ENCODE data around the gene GRM7. TPM values are rescaled to one million over a fixed set of nuclear protein-coding genes. Genes with fewer than 3 reads are reported as not detected.

Gene GRM7
- total RNA-seq, 2 experiments from 2014 or later: not detected

- Histone ChIP-seq H3K4me3 (ENCODE audit: low read depth, low read length, poor library complexity, severe bottlenecking) (no peak overlapping the region), H3K4me1 (ENCODE audit: insufficient read depth, low read length, poor library complexity, severe bottlenecking) (no peaks in the 10 kb centered on the region), H3K27ac (ENCODE audit: low read depth, low read length, poor library complexity, severe bottlenecking) (no peak overlapping the region), H3K36me3 (ENCODE audit: insufficient read depth, low read length) (no peaks in the 10 kb centered on the region), H3K9me2 (ENCODE audit: insufficient read depth, low read length) (no peaks in the 10 kb centered on the region), H3K4me2 (ENCODE audit: low read length) (no peak overlapping the region), H2AFZ (ENCODE audit: low read length) (no peak overlapping the region), H3K79me2 (ENCODE audit: insufficient read depth, low read depth, low read length) (no peaks in the 10 kb centered on the region), H4K20me1 (ENCODE audit: insufficient read depth, low read length) (no peaks in the 10 kb centered on the region), H3K9me3 (ENCODE audit: low read length) (no peaks in the 10 kb centered on the region; the same call in 1 of the 2 replicates)
- intact Hi-C loops (cut with micrococcal nuclease; ENCODE audit: unreplicated experiment): no loop called here
- ChIA-PET CTCF (ENCODE audit: unreplicated experiment) (no interaction called here), POLR2A (no interaction called here)
- DNase-seq (ENCODE audit: low spot score): no peak
- TF ChIP-seq CTCF (conservative IDR thresholded peaks at IDR 0.05; ENCODE audit: low read length): no peak
- no peak for TF ChIP-seq EZH2phosphoT487 (IDR thresholded peaks at IDR 0.05; ENCODE audit: borderline replicate concordance, low read depth, low read length)
- BruUV-seq (replicated peaks): no TSS peak
These were observed 928.0 kb downstream of the GRM7 start for GRCh38 chr3:7788881-7789280.

- TF ChIP-seq EZH2phosphoT487 (IDR thresholded peaks at IDR 0.05; ENCODE audit: borderline replicate concordance, low read depth, low read length): no peak
- TF ChIP-seq CTCF (conservative IDR thresholded peaks at IDR 0.05; ENCODE audit: low read length): no peak
- no peak for DNase-seq (ENCODE audit: low spot score)
- H3K79me2 ChIP-seq (ENCODE audit: insufficient read depth, low read depth, low read length): no peaks in the 10 kb centered on the region
- ChIA-PET CTCF (ENCODE audit: unreplicated experiment) (no interaction called here), POLR2A (no interaction called here)
- no peak overlapping the region for H2AFZ ChIP-seq (ENCODE audit: low read length)
- no peak overlapping the region for H3K4me2 ChIP-seq (ENCODE audit: low read length)
- no TSS peak for BruUV-seq (replicated peaks)
- H3K36me3 ChIP-seq (ENCODE audit: insufficient read depth, low read length): no peaks in the 10 kb centered on the region
- intact Hi-C loops (cut with micrococcal nuclease; ENCODE audit: unreplicated experiment): no loop called here
- no peaks in the 10 kb centered on the region for H3K9me2 ChIP-seq (ENCODE audit: insufficient read depth, low read length)
- no peak overlapping the region for H3K4me3 ChIP-seq (ENCODE audit: low read depth, low read length, poor library complexity, severe bottlenecking)
- no peaks in the 10 kb centered on the region for H4K20me1 ChIP-seq (ENCODE audit: insufficient read depth, low read length)
- H3K9me3 ChIP-seq (ENCODE audit: low read length): no peaks in the 10 kb centered on the region; the same call in 1 of the 2 replicates
- H3K27ac ChIP-seq (ENCODE audit: low read depth, low read length, poor library complexity, severe bottlenecking): no peak overlapping the region
- no peaks in the 10 kb centered on the region for H3K4me1 ChIP-seq (ENCODE audit: insufficient read depth, low read length, poor library complexity, severe bottlenecking)
These were observed 928.4 kb downstream of the GRM7 start for GRCh38 chr3:7789324-7789723.

- TF ChIP-seq EZH2phosphoT487 (IDR thresholded peaks at IDR 0.05; ENCODE audit: borderline replicate concordance, low read depth, low read length) (no peak), CTCF (conservative IDR thresholded peaks at IDR 0.05; ENCODE audit: low read length) (no peak)
These were observed 929.2 kb downstream of the GRM7 start for GRCh38 chr3:7790141-7790540.

More at GRCh38 chr3:7790141-7790540, 929.2 kb downstream of the GRM7 start:
- H3K9me3 ChIP-seq (ENCODE audit: low read length): no peaks in the 10 kb centered on the region; the same call in 1 of the 2 replicates
- BruUV-seq (replicated peaks): no TSS peak
- no peak overlapping the region for H3K4me2 ChIP-seq (ENCODE audit: low read length)
- ChIA-PET POLR2A (no interaction called here), CTCF (ENCODE audit: unreplicated experiment) (no interaction called here)
- intact Hi-C loops (cut with micrococcal nuclease; ENCODE audit: unreplicated experiment): no loop called here
- no peak overlapping the region for H2AFZ ChIP-seq (ENCODE audit: low read length)
- H3K79me2 ChIP-seq (ENCODE audit: insufficient read depth, low read depth, low read length): no peaks in the 10 kb centered on the region
- no peaks in the 10 kb centered on the region for H3K9me2 ChIP-seq (ENCODE audit: insufficient read depth, low read length)
- no peak for DNase-seq (ENCODE audit: low spot score)
- no peak overlapping the region for H3K27ac ChIP-seq (ENCODE audit: low read depth, low read length, poor library complexity, severe bottlenecking)
- H4K20me1 ChIP-seq (ENCODE audit: insufficient read depth, low read length): no peaks in the 10 kb centered on the region
- no peak overlapping the region for H3K4me3 ChIP-seq (ENCODE audit: low read depth, low read length, poor library complexity, severe bottlenecking)
- H3K4me1 ChIP-seq (ENCODE audit: insufficient read depth, low read length, poor library complexity, severe bottlenecking): no peaks in the 10 kb centered on the region
- no peaks in the 10 kb centered on the region for H3K36me3 ChIP-seq (ENCODE audit: insufficient read depth, low read length)
